ENCODE measurements around the gene C7. TPM values are rescaled to one million over a fixed set of nuclear protein-coding genes. Genes with fewer than 3 reads are reported as not detected.
"Not testable (repeated sequence)": the region's sequence is repeated elsewhere in the genome, so short reads cannot be mapped to it uniquely, and the experiment has no call there.

C7 gene
- total and polyA plus RNA-seq, 2 of the 8 experiments (the other 6 are each of a cell fraction or from before 2014, with no cell fraction given): 0.08 TPM; not detected in 1

DNA sequence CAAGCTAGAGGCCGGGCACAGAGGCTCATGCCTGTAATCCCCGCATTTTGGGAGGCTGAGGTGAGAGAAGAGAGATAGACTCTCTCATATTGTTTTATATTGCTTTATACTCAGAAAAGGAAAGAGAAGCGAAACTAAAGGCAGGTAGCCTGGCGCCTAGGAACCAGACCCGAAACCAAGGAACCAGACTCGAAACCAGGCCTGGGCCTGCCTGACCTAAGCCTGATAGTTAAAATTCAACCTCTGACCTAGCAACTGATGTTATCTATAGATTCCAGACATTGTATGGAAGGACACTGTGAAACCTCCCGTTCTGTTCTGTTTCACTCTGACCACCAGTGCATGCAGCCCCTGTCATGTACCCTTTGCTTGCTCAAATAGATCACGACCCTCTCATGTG is 37.0 kb upstream of the C7 start:
- H3K9ac ChIP-seq (replicated peaks in 1 of 4; ENCODE audit: extremely low read depth in 1 of 4, low read depth in 3 of 4, low read length in 3 of 4); H2BK120ac ChIP-seq (replicated peaks; ENCODE audit: low read depth, low read length); H2AK5ac ChIP-seq (ENCODE audit: low read depth, low read length); CTCF ChIA-PET (ENCODE audit: partially characterized antibody); H2BK20ac ChIP-seq (ENCODE audit: low read length); H2BK12ac ChIP-seq (ENCODE audit: low read depth, low read length); H3K14ac ChIP-seq (ENCODE audit: insufficient read length); H3K23ac ChIP-seq (ENCODE audit: insufficient read length); H4K5ac ChIP-seq (ENCODE audit: insufficient read length, low read depth, low read length); H3K4me1 ChIP-seq (replicated peaks in 1 of 4; ENCODE audit: control insufficient read depth in 3 of 4, insufficient read depth in 4 of 4, low read length in 3 of 4); H3K36me3 ChIP-seq (ENCODE audit: control insufficient read depth in 2 of 4, insufficient read depth in 4 of 4, low read length in 3 of 4); H3K23me2 ChIP-seq (ENCODE audit: low read depth, low read length); H4K8ac ChIP-seq (ENCODE audit: extremely low read depth, insufficient read depth, low read length); H3K27me3 ChIP-seq (replicated peaks in 1 of 4; ENCODE audit: control insufficient read depth in 3 of 4, extremely low read depth in 1 of 4, insufficient read depth in 3 of 4, low read length in 3 of 4); H3K79me2 ChIP-seq (ENCODE audit: control insufficient read depth in 1 of 2, insufficient read depth in 2 of 2, low read length in 2 of 2); H3K79me1 ChIP-seq (ENCODE audit: low read depth, low read length); DNase-seq (ENCODE audit: low read depth in 1 of 2, low spot score in 2 of 2); H2BK15ac ChIP-seq (ENCODE audit: low read length); H2AFZ ChIP-seq (ENCODE audit: low read length); H4K91ac ChIP-seq (replicated peaks; ENCODE audit: insufficient read length, low read length); H4K20me1 ChIP-seq (replicated peaks in 1 of 2; ENCODE audit: control insufficient read depth in 1 of 2, insufficient read depth in 2 of 2, low read length in 2 of 2); FAIRE-seq; H3K9me3 ChIP-seq (ENCODE audit: insufficient read depth in 2 of 2, low read depth in 1 of 2, low read length in 1 of 2); H2BK5ac ChIP-seq (ENCODE audit: low read depth, low read length); H3K56ac ChIP-seq (replicated peaks; ENCODE audit: insufficient read length, low read depth, low read length); H3K4me2 ChIP-seq (ENCODE audit: insufficient read depth in 1 of 2, low read depth in 2 of 2, low read length in 2 of 2); H3K4me3 ChIP-seq (ENCODE audit: extremely low read depth in 1 of 4, insufficient read depth in 2 of 4, low read depth in 3 of 4, low read length in 4 of 4); H3K18ac ChIP-seq (ENCODE audit: extremely low read depth, low read length); H3K27ac ChIP-seq (ENCODE audit: low read depth, low read length); H3K4ac ChIP-seq (replicated peaks; ENCODE audit: insufficient read length, low read depth, low read length): not testable (repeated sequence)
- 96% methylated on average over 8 of the region's 8 CpGs; no CpG with 5 or more reads in 1 of the 2 experiments for WGBS, 2 experiments (ENCODE audit: extremely low coverage in 1 of 2, insufficient coverage in 1 of 2, insufficient read length in 1 of 2, insufficient replicate concordance in 2 of 2, low coverage in 1 of 2, low lambda C conversion rate in 2 of 2, missing lambda C conversion rate in 1 of 2)
- POLR2A ChIA-PET (ENCODE audit: partially characterized antibody): interaction anchor here (0.6 to 1.9 kb wide), 2 partner anchors 41 to 567 kb away, joined by 5 to 6 read pairs; no protein-coding TSS in a partner anchor
